GM23338 (cell line): ENCODE results near the gene CTNND2. TPM values are rescaled to one million over a fixed set of nuclear protein-coding genes. Genes with fewer than 3 reads are reported as not detected.

Source experiments
- ATAC-seq: fragments of 200-7000 bp; cut with Tn5 transposase; 3 replicates; pipeline ENCODE4 v1.9.1; 2020
- DNase-seq: peaks from one replicate; pipeline ENCODE4 v3.0.0-alpha.2; 2015; ENCODE audit warnings: low spot score
- H2AFZ ChIP-seq: fragments of 200-600 bp; sonication (generic); 2 replicates; pipeline ENCODE4 v1.8.0; 2016; ENCODE audit warnings: antibody characterized with exemption, mild to moderate bottlenecking, moderate library complexity
- H3F3A ChIP-seq: fragments of 200-600 bp; sonication (generic); replicated peaks from 2 replicates; pipeline ENCODE4 v1.8.0; 2017; ENCODE audit warnings: antibody characterized with exemption, mixed run types, low read depth
- H3K27ac ChIP-seq: fragments of 200-600 bp; sonication (generic); 2 replicates; pipeline ENCODE4 v1.6.1; 2016; ENCODE audit warnings: low read depth
- H3K27me3 ChIP-seq: fragments of 200-600 bp; sonication (generic); 2 replicates; pipeline ENCODE4 v1.8.0; 2016; ENCODE audit warnings: mild to moderate bottlenecking, mixed run types, moderate library complexity; ENCODE audit not compliant: insufficient read depth
- H3K36me3 ChIP-seq: fragments of 200-600 bp; sonication (generic); 2 replicates; pipeline ENCODE4 v1.8.0; 2016; ENCODE audit warnings: mild to moderate bottlenecking; ENCODE audit not compliant: insufficient read depth
- H3K4me1 ChIP-seq: fragments of 200-600 bp; sonication (generic); 2 replicates; pipeline ENCODE4 v1.8.0; 2016; ENCODE audit warnings: mild to moderate bottlenecking, moderate library complexity; ENCODE audit not compliant: insufficient read depth
- H3K4me2 ChIP-seq: fragments of 200-600 bp; sonication (generic); 2 replicates; pipeline ENCODE4 v1.7.1; 2017; ENCODE audit warnings: mixed run types
- H3K4me3 ChIP-seq: fragments of 200-600 bp; sonication (generic); 2 replicates; pipeline ENCODE4 v1.6.1; 2016; ENCODE audit warnings: mixed run types
- H3K79me2 ChIP-seq: fragments of 200-600 bp; sonication (generic); replicated peaks from 2 replicates; pipeline ENCODE4 v1.8.0; 2017; ENCODE audit warnings: mild to moderate bottlenecking; ENCODE audit not compliant: insufficient read depth
- H3K9me2 ChIP-seq: fragments of 200-600 bp; sonication (generic); 2 replicates; pipeline ENCODE4 v1.8.0; 2017; ENCODE audit not compliant: insufficient read depth
- H4K20me1 ChIP-seq: fragments of 200-600 bp; sonication (generic); replicated peaks from 2 replicates; pipeline ENCODE4 v1.8.0; 2017; ENCODE audit warnings: mild to moderate bottlenecking; ENCODE audit not compliant: insufficient read depth
- H3K27ac Mint-ChIP-seq: 2 replicates; pipeline ENCODE4 v1.8.0; 2020; ENCODE audit warnings: inconsistent platforms, mild to moderate bottlenecking, moderate library complexity, mixed read lengths
- H3K27me3 Mint-ChIP-seq: 3 replicates; pipeline ENCODE4 v1.8.0; 2022; ENCODE audit warnings: low read depth, mild to moderate bottlenecking, moderate library complexity, mixed read lengths, inconsistent platforms; ENCODE audit not compliant: insufficient read depth, poor library complexity
- H3K36me3 Mint-ChIP-seq: 3 replicates; pipeline ENCODE4 v1.8.0; 2021; ENCODE audit warnings: low read depth, mild to moderate bottlenecking, inconsistent platforms, moderate library complexity, mixed read lengths
- H3K4me1 Mint-ChIP-seq: 3 replicates; pipeline ENCODE4 v1.8.0; 2020; ENCODE audit warnings: mild to moderate bottlenecking, inconsistent platforms, mixed read lengths
- H3K4me3 Mint-ChIP-seq: 3 replicates; pipeline ENCODE4 v1.8.0; 2021; ENCODE audit warnings: moderate library complexity, mild to moderate bottlenecking, inconsistent platforms, mixed read lengths
- H3K9me3 Mint-ChIP-seq: 3 replicates; pipeline ENCODE4 v1.8.0; 2020; ENCODE audit warnings: moderate library complexity, mild to moderate bottlenecking, inconsistent platforms, mixed read lengths
- CREB1 ChIP-seq: fragments of 250-450 bp; sonication (Bioruptor Pico); IDR thresholded peaks from 2 replicates; pipeline ENCODE4 v1.5.0; 2020; ENCODE audit warnings: low read depth, mild to moderate bottlenecking, moderate library complexity
- CTCF ChIP-seq, 2 experiments: fragments of 200-600 bp in 1 of 2; sonication (generic) in 1 of 2; conservative IDR thresholded peaks; 2 replicates each; pipeline versions ENCODE4 v1.5.1 to v1.6.1; 2016 to 2017; ENCODE audit warnings: antibody characterized with exemption in 2 of 2, low read depth in 2 of 2, mild to moderate bottlenecking in 2 of 2, moderate library complexity in 1 of 2
- ETS1 ChIP-seq: IDR thresholded peaks from 2 replicates; pipeline ENCODE4 v1.6.1; 2016; ENCODE audit warnings: antibody characterized with exemption
- EZH2phosphoT487 ChIP-seq: fragments of 200-600 bp; sonication (generic); IDR thresholded peaks from one replicate; pipeline ENCODE4 v1.8.1; 2018; ENCODE audit warnings: antibody characterized with exemption; ENCODE audit not compliant: unreplicated experiment
- JUNB ChIP-seq: IDR thresholded peaks from one replicate; pipeline ENCODE4 v1.6.1; 2016; ENCODE audit warnings: antibody characterized with exemption; ENCODE audit not compliant: unreplicated experiment
- NANOG ChIP-seq: IDR thresholded peaks from 2 replicates; pipeline ENCODE4 v1.6.1; 2016; ENCODE audit warnings: antibody characterized with exemption, borderline replicate concordance
- POLR2AphosphoS5 ChIP-seq: IDR thresholded peaks from 2 replicates; pipeline ENCODE4 v1.6.1; 2016; ENCODE audit warnings: antibody characterized with exemption, low read depth
- ZNF114 ChIP-seq: fragments of 250-450 bp; sonication (Bioruptor Pico); IDR thresholded peaks from 2 replicates; pipeline ENCODE4 v1.5.0; 2020; ENCODE audit warnings: mild to moderate bottlenecking, moderate library complexity
- ZNF331 ChIP-seq: fragments of 250-450 bp; sonication (Bioruptor Pico); IDR thresholded peaks from 2 replicates; pipeline ENCODE4 v1.5.0; 2020; ENCODE audit warnings: low read depth, mild to moderate bottlenecking, moderate library complexity
- ZNF462 ChIP-seq: fragments of 250-450 bp; sonication (Bioruptor Pico); IDR thresholded peaks from 2 replicates; pipeline ENCODE4 v1.5.0; 2020; ENCODE audit warnings: mild to moderate bottlenecking, moderate library complexity
- polyA plus RNA-seq: library from polyadenylated mRNA; unstranded; fragments of >200 nt; fragmentation: Nextera tagmentation; extraction: Ambion mirVana; gene quantifications from 2 replicates; pipeline ENCODE4 v1.2.1, GENCODE V29; 2016
- total RNA-seq: library from RNA; depleted of rRNA; stranded (reverse); fragments of >200 nt; shearing (Covaris generic); gene quantifications from 2 replicates; pipeline ENCODE4 v1.2.3, GENCODE V29; 2014
- TF ChIP-seq, protein P1 (sequence below): IDR thresholded peaks from one replicate; pipeline ENCODE4 v1.6.1; 2018; ENCODE audit warnings: antibody characterized with exemption; ENCODE audit not compliant: unreplicated experiment

The CTNND2 gene
- total and polyA plus RNA-seq, 2 experiments from 2014 or later: 5.1 to 7.0 TPM

- no peak for TF ChIP-seq CTCF (conservative IDR thresholded peaks at IDR 0.05; ENCODE audit: low read depth in 2 of 2)
These were observed 392.4 kb downstream of the CTNND2 start (continued) for GRCh38 chr5:11511878-11512277.

- no peaks in the 10 kb centered on the region for H3K36me3 ChIP-seq
- no peak overlapping the region for H3K27ac Mint-ChIP-seq
- H2AFZ ChIP-seq: no peak overlapping the region
- no peaks in the 10 kb centered on the region for H3K27me3 ChIP-seq
- H3K27ac ChIP-seq: no peak overlapping the region
- peaks cover 26% of the 10 kb centered on the region for H3K4me1 Mint-ChIP-seq
- H3K4me2 ChIP-seq: no peak overlapping the region
- H3K9me3 Mint-ChIP-seq: no peaks in the 10 kb centered on the region
- H3K4me3 ChIP-seq: no peak overlapping the region
- DNase-seq: no peak
- no peak overlapping the region for H3K4me3 Mint-ChIP-seq
- H3K27me3 Mint-ChIP-seq: peaks cover 2% of the 10 kb centered on the region
- no peaks in the 10 kb centered on the region for H3F3A ChIP-seq
- no peak for ATAC-seq
- H3K4me1 ChIP-seq: peaks cover 27% of the 10 kb centered on the region
- H3K79me2 ChIP-seq: no peaks in the 10 kb centered on the region
- 0 out of 2 replicates have a peak, but pooled peaks cover under 1% of the 10 kb centered on the region for H3K9me2 ChIP-seq
- H3K36me3 Mint-ChIP-seq: no peaks in the 10 kb centered on the region
- no peaks in the 10 kb centered on the region for H4K20me1 ChIP-seq
- TF ChIP-seq CTCF (conservative IDR thresholded peaks at IDR 0.05; ENCODE audit: low read depth in 2 of 2): no peak
- no peak for TF ChIP-seq ETS1
- TF ChIP-seq ZNF114 (CRISPR knock-in tag): no peak
- no peak for TF ChIP-seq ZNF331 (CRISPR knock-in tag)
- no peak for TF ChIP-seq CREB1 (CRISPR knock-in tag)
- TF ChIP-seq ZNF462: no peak
- TF ChIP-seq POLR2AphosphoS5: no peak
- TF ChIP-seq, protein P1, sequence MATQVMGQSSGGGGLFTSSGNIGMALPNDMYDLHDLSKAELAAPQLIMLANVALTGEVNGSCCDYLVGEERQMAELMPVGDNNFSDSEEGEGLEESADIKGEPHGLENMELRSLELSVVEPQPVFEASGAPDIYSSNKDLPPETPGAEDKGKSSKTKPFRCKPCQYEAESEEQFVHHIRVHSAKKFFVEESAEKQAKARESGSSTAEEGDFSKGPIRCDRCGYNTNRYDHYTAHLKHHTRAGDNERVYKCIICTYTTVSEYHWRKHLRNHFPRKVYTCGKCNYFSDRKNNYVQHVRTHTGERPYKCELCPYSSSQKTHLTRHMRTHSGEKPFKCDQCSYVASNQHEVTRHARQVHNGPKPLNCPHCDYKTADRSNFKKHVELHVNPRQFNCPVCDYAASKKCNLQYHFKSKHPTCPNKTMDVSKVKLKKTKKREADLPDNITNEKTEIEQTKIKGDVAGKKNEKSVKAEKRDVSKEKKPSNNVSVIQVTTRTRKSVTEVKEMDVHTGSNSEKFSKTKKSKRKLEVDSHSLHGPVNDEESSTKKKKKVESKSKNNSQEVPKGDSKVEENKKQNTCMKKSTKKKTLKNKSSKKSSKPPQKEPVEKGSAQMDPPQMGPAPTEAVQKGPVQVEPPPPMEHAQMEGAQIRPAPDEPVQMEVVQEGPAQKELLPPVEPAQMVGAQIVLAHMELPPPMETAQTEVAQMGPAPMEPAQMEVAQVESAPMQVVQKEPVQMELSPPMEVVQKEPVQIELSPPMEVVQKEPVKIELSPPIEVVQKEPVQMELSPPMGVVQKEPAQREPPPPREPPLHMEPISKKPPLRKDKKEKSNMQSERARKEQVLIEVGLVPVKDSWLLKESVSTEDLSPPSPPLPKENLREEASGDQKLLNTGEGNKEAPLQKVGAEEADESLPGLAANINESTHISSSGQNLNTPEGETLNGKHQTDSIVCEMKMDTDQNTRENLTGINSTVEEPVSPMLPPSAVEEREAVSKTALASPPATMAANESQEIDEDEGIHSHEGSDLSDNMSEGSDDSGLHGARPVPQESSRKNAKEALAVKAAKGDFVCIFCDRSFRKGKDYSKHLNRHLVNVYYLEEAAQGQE: no peak
- TF ChIP-seq EZH2phosphoT487: no peak
- no peak for TF ChIP-seq NANOG
- TF ChIP-seq JUNB: no peak
These were observed 393.4 kb downstream of the CTNND2 start for GRCh38 chr5:11510889-11511288.
